Measurements from ENCODE around the gene PRICKLE2. TPM values are rescaled to one million over a fixed set of nuclear protein-coding genes. Genes with fewer than 3 reads are reported as not detected.

The PRICKLE2 gene
- total RNA-seq, 2 experiments from 2014 or later: not detected

- intact Hi-C loops (cut with micrococcal nuclease): no loop called here
- Mint-ChIP-seq H3K27ac (no peak overlapping the region), H3K36me3 (no peaks in the 10 kb centered on the region), H3K4me3 (no peak overlapping the region), H3K9me3 (peaks cover 8% of the 10 kb centered on the region), H3K4me1 (ENCODE audit: low read depth) (no peaks in the 10 kb centered on the region), H3K27me3 (peaks cover 20% of the 10 kb centered on the region)
- DNase-seq: no peak
- CTCF ChIA-PET: interaction anchor here (0.6 kb wide), 1 partner anchor 81 kb away, joined by 3 read pairs; no protein-coding TSS in a partner anchor
- POLR2A ChIA-PET: no interaction called here
Observed at GRCh38 chr3:64114651-64115050, 110.6 kb downstream of the PRICKLE2 start.

GRCh38 chr3:64111872-64112271, 113.4 kb downstream of the PRICKLE2 start:
- DNase-seq: no peak
- intact Hi-C loops (cut with micrococcal nuclease): no loop called here
- POLR2A ChIA-PET: no interaction called here
- H3K27me3 Mint-ChIP-seq: peaks cover 12% of the 10 kb centered on the region
- no peaks in the 10 kb centered on the region for H3K4me1 Mint-ChIP-seq (ENCODE audit: low read depth)
- H3K36me3 Mint-ChIP-seq: no peaks in the 10 kb centered on the region
- peaks cover 5% of the 10 kb centered on the region for H3K9me3 Mint-ChIP-seq
- CTCF ChIA-PET: no interaction called here
- H3K4me3 Mint-ChIP-seq: no peak overlapping the region
- H3K27ac Mint-ChIP-seq: no peak overlapping the region

DNA sequence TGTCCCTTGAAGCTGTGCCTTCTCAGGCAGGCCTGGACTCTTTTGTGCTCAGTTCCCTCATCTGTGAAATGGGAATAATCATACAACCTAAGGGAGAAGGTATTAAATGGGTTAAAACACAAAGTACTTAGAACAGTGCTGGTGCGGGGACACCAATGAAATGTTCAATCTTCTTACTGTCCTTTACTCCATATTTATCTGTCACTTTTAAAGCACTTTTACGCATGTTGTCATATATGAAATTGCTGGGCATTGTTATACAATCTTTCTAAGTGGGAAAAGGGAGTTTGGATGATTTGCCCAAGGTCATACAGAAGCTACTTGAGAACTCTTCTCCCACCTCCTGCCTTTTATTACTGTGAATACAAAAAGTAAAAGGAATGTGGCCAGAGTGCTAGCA, 114.2 kb downstream of the PRICKLE2 start:
- intact Hi-C loops (cut with micrococcal nuclease): no loop called here
- H3K4me1 Mint-ChIP-seq (ENCODE audit: low read depth): no peaks in the 10 kb centered on the region

GRCh38 chr3:64110071-64110470, 115.2 kb downstream of the PRICKLE2 start:
- no peaks in the 10 kb centered on the region for H3K36me3 Mint-ChIP-seq
- peaks cover 5% of the 10 kb centered on the region for H3K9me3 Mint-ChIP-seq
- H3K4me3 Mint-ChIP-seq: no peak overlapping the region
- H3K27ac Mint-ChIP-seq: no peak overlapping the region
- intact Hi-C loops (cut with micrococcal nuclease): no loop called here
- peaks cover 9% of the 10 kb centered on the region for H3K27me3 Mint-ChIP-seq
- POLR2A ChIA-PET: no interaction called here
- CTCF ChIA-PET: no interaction called here
- no peak for DNase-seq
- no peaks in the 10 kb centered on the region for H3K4me1 Mint-ChIP-seq (ENCODE audit: low read depth)

More for the DNA sequence above, 114.2 kb downstream of the PRICKLE2 start:
- DNase-seq: no peak
- peaks cover 12% of the 10 kb centered on the region for H3K27me3 Mint-ChIP-seq
- POLR2A ChIA-PET: no interaction called here
- CTCF ChIA-PET: no interaction called here
- H3K36me3 Mint-ChIP-seq: no peaks in the 10 kb centered on the region
- H3K27ac Mint-ChIP-seq: no peak overlapping the region
- H3K4me3 Mint-ChIP-seq: no peak overlapping the region
- H3K9me3 Mint-ChIP-seq: peaks cover 5% of the 10 kb centered on the region

DNA sequence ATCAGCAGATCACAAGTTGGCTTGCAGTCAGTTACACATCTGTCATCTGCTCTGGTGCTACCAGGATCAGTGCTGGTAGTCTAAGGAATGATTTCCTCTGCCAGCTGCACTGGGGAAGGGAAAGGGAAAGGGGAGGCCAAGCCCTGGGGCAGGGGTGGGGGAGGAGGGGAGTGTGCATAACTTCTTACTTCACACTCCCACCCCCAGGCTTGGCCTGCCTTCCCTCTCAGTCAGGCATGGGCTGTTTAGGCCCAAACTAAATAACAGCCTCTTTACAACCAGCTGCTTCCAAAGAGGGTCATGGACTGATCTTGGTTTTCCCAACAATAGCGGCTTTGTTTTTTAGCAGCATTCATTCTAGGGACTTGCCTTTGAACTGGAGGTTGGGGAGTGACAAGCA, 115.8 kb downstream of the PRICKLE2 start:
- ChIA-PET POLR2A (no interaction called here), CTCF (no interaction called here)
- Mint-ChIP-seq H3K36me3 (no peaks in the 10 kb centered on the region), H3K27ac (no peak overlapping the region), H3K9me3 (peaks cover 3% of the 10 kb centered on the region), H3K4me1 (ENCODE audit: low read depth) (no peaks in the 10 kb centered on the region), H3K4me3 (no peak overlapping the region), H3K27me3 (peaks cover 9% of the 10 kb centered on the region)
- no peak for DNase-seq
- intact Hi-C loops (cut with micrococcal nuclease): no loop called here

DNA sequence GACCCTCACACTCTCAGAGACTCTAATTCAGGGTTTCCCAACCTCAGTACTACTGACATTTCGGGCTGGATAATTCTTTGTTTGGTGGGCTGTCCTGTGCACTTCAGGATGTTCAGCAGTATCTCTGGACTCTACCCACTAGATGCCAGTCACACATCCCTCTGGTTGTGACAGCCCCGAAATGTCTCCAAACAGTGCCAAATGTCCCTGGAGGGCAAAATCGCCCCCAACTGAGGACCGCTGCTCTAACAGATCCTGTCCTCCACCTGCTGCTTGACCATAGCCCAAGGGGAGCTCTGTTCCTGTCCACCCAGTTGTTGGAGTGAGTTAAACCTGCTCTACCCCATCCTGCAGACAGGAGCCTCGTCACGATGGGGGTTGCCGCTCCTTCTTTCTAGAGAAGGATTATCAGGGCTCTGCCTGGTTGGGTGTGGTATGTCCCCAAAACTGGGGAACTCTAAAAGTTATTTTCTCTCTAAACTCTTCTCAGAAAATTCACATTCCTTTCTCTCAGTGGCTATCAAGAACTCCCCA, 116.4 kb downstream of the PRICKLE2 start:
- ChIA-PET CTCF (no interaction called here), POLR2A (no interaction called here)
- intact Hi-C loops (cut with micrococcal nuclease): no loop called here
- no peak overlapping the region for H3K4me3 Mint-ChIP-seq
- H3K27me3 Mint-ChIP-seq: peaks cover 6% of the 10 kb centered on the region
- no peaks in the 10 kb centered on the region for H3K4me1 Mint-ChIP-seq (ENCODE audit: low read depth)
- H3K36me3 Mint-ChIP-seq: no peaks in the 10 kb centered on the region
- no peak for DNase-seq
- no peak overlapping the region for H3K27ac Mint-ChIP-seq
- no peaks in the 10 kb centered on the region for H3K9me3 Mint-ChIP-seq

DNA sequence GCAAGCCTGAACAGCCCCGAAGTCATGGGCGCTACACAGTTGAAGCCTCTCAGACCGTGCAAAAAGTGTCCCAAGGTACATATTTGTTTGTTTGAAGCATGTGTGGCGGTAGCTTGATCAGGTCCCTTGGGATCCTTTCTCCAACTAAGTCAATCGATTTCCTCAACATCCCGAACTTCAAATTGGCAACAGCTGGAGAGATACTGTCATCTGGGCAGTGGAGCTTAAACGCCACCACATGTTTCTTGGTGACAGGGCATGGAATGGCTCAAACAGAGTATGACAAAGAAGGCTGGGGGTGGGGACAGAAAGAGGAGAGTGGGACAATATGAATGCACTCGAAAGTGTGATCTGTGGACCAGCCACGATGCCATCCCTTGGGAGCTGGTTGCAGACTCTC, 117.0 kb downstream of the PRICKLE2 start:
- H3K36me3 Mint-ChIP-seq: no peaks in the 10 kb centered on the region

GRCh38 chr3:64107190-64107589, 118.1 kb downstream of the PRICKLE2 start:
- ChIA-PET CTCF (no interaction called here), POLR2A (no interaction called here)
- Mint-ChIP-seq H3K9me3 (no peaks in the 10 kb centered on the region), H3K4me1 (ENCODE audit: low read depth) (no peaks in the 10 kb centered on the region), H3K27ac (no peak overlapping the region), H3K27me3 (peaks cover 4% of the 10 kb centered on the region), H3K4me3 (no peak overlapping the region), H3K36me3 (no peaks in the 10 kb centered on the region)
- intact Hi-C loops (cut with micrococcal nuclease): no loop called here
- DNase-seq: no peak

More for the DNA sequence above, 117.0 kb downstream of the PRICKLE2 start:
- no peaks in the 10 kb centered on the region for H3K4me1 Mint-ChIP-seq (ENCODE audit: low read depth)
- no peak overlapping the region for H3K4me3 Mint-ChIP-seq
- no peak overlapping the region for H3K27ac Mint-ChIP-seq
- DNase-seq: no peak
- H3K9me3 Mint-ChIP-seq: no peaks in the 10 kb centered on the region
- intact Hi-C loops (cut with micrococcal nuclease): no loop called here
- ChIA-PET POLR2A (no interaction called here), CTCF (no interaction called here)
- peaks cover 6% of the 10 kb centered on the region for H3K27me3 Mint-ChIP-seq

DNA sequence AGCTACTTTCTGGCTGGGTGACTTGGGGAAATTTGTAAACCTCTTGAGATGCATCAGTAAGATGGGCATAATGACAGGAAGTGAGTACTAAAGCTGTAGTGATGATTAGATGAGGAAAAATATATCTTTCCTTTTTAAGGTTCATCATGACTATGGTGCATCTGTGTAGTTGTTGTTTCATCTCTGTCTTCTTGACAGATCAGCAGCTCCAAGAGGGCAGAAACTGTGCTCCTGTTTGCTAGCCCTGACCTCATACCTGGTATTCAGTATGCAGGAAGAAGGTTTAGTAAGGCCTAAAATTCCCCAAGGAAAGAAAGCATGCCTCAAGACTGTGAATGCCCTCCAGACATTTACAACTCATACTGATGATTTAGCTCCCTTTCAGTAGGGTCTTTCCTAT, 119.5 kb downstream of the PRICKLE2 start:
- Mint-ChIP-seq H3K36me3 (no peaks in the 10 kb centered on the region), H3K4me3 (no peak overlapping the region), H3K27me3 (peaks cover 6% of the 10 kb centered on the region), H3K4me1 (ENCODE audit: low read depth) (no peaks in the 10 kb centered on the region), H3K9me3 (no peaks in the 10 kb centered on the region), H3K27ac (no peak overlapping the region)
- POLR2A ChIA-PET: no interaction called here
- CTCF ChIA-PET: no interaction called here
- intact Hi-C loops (cut with micrococcal nuclease): no loop called here
- DNase-seq: no peak

GRCh38 chr3:64104691-64105111, 120.6 kb downstream of the PRICKLE2 start:
- CTCF ChIA-PET: interaction anchor here (0.8 kb wide), 1 partner anchor 25 kb away, joined by 3 read pairs; no protein-coding TSS in a partner anchor
- intact Hi-C loops (cut with micrococcal nuclease): no loop called here
- peaks cover 1% of the 10 kb centered on the region for H3K27me3 Mint-ChIP-seq

GRCh38 chr3:64104006-64104405, 121.3 kb downstream of the PRICKLE2 start:
- no peak for DNase-seq
- peaks cover 1% of the 10 kb centered on the region for H3K27me3 Mint-ChIP-seq
- ChIA-PET POLR2A (no interaction called here), CTCF (interaction anchor here (0.8 kb wide), 1 partner anchor 25 kb away, joined by 3 read pairs; no protein-coding TSS in a partner anchor)
- no peaks in the 10 kb centered on the region for H3K9me3 Mint-ChIP-seq
- intact Hi-C loops (cut with micrococcal nuclease): no loop called here
- H3K36me3 Mint-ChIP-seq: no peaks in the 10 kb centered on the region
- no peak overlapping the region for H3K4me3 Mint-ChIP-seq
- no peak overlapping the region for H3K27ac Mint-ChIP-seq
- H3K4me1 Mint-ChIP-seq (ENCODE audit: low read depth): no peaks in the 10 kb centered on the region

More at GRCh38 chr3:64104691-64105111, 120.6 kb downstream of the PRICKLE2 start:
- POLR2A ChIA-PET: no interaction called here
- Mint-ChIP-seq H3K4me3 (no peak overlapping the region), H3K36me3 (no peaks in the 10 kb centered on the region), H3K27ac (no peak overlapping the region), H3K4me1 (ENCODE audit: low read depth) (no peaks in the 10 kb centered on the region), H3K9me3 (no peaks in the 10 kb centered on the region)
- no peak for DNase-seq

DNA sequence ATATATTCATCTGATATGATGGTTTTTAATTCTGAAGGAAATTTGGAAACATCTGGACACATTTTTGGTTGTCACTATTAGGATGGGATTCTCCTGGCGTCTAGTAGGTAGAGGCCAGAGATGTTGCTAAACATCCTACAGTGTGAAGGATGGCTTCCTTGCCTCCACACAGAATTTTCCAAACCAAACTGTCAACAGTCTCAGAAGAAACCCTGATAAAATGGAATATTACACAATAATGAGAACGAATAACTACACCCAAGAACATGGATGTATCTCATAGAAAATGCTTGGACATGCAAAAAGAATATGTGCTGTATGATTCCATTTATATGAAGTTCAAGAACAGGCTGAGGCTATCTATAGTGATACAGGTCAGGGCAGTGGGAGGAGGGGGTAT, 122.1 kb downstream of the PRICKLE2 start:
- no peak for DNase-seq
- H3K4me3 Mint-ChIP-seq: no peak overlapping the region
- no peaks in the 10 kb centered on the region for H3K36me3 Mint-ChIP-seq
- peaks cover 1% of the 10 kb centered on the region for H3K27me3 Mint-ChIP-seq
- H3K9me3 Mint-ChIP-seq: no peaks in the 10 kb centered on the region
- no peak overlapping the region for H3K27ac Mint-ChIP-seq
- POLR2A ChIA-PET: no interaction called here
- H3K4me1 Mint-ChIP-seq (ENCODE audit: low read depth): no peaks in the 10 kb centered on the region
- CTCF ChIA-PET: no interaction called here
- intact Hi-C loops (cut with micrococcal nuclease): no loop called here

DNA sequence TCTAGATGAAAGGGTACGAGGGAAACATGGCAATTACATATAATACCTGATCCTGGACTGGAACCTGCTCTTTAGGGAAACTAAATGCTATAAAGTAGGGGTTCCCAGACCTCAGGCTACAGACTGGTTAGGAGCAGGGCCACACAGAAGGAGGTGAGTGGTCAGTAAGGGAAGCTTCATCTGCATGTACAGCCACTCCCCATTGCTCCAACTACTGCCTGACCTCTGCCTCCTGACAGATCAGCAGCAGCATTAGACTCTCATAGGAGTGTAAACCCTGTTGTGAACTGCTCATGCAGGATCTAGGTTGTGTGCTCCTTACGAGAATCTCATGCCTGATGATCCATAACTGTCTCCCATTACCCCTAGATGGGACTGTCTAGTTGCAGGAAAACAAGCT, 123.1 kb downstream of the PRICKLE2 start:
- Mint-ChIP-seq H3K27ac (no peak overlapping the region), H3K36me3 (no peaks in the 10 kb centered on the region), H3K4me3 (no peak overlapping the region), H3K27me3 (peaks cover 4% of the 10 kb centered on the region), H3K4me1 (ENCODE audit: low read depth) (no peaks in the 10 kb centered on the region), H3K9me3 (no peaks in the 10 kb centered on the region)
- intact Hi-C loops (cut with micrococcal nuclease): no loop called here
- ChIA-PET CTCF (no interaction called here), POLR2A (no interaction called here)
- DNase-seq: no peak

All from activated CD4-positive, alpha-beta memory T cell treated with anti-CD3 and anti-CD28 coated beads for 36 hours (primary cell).